Panc1 (cell line): ENCODE data around the gene MTCH1. TPM values are rescaled to one million over a fixed set of nuclear protein-coding genes. Genes with fewer than 3 reads are reported as not detected.

Source experiments
- ATAC-seq: fragments of 200-7000 bp; cut with Tn5 transposase; 2 replicates; pipeline ENCODE4 v1.9.1; 2020; ENCODE audit warnings: mild to moderate bottlenecking, moderate library complexity
- BruUV-seq: library from RNA; stranded (reverse); fragments of 400-500 nt; replicated peaks from 2 replicates; lab custom pipeline; 2021; lab: Mats Ljungman, UMichigan
- CTCF ChIA-PET: fragments of 300-600 bp; sonication (Branson Sonifier 250); formaldehyde crosslinking; loops from one replicate; lab custom pipeline; 2022; ENCODE audit warnings: antibody characterized with exemption; lab: Charles Lee
- POLR2A ChIA-PET: fragments of 300-600 bp; sonication (Branson Sonifier 250); formaldehyde crosslinking; loops from one replicate; lab custom pipeline; 2022; ENCODE audit warnings: antibody characterized with exemption; lab: Charles Lee
- DNase-seq: peaks from one replicate; pipeline ENCODE4 v3.0.0-alpha.2; 2010; ENCODE audit warnings: low read depth, low spot score
- H3K27ac ChIP-seq: 2 replicates; pipeline ENCODE4 v1.5.1; 2011; ENCODE audit warnings: mild to moderate bottlenecking, low read length, inconsistent platforms
- H3K27me3 ChIP-seq: fragments of 200-500 bp; sonication (Bioruptor generic); 2 replicates; pipeline ENCODE4 v1.6.0; 2014; ENCODE audit warnings: low read length, inconsistent platforms; ENCODE audit not compliant: control insufficient read depth, insufficient read depth
- H3K36me3 ChIP-seq: fragments of 200-500 bp; sonication (Bioruptor generic); 2 replicates; pipeline ENCODE4 v1.5.1; 2014; ENCODE audit warnings: inconsistent platforms, mild to moderate bottlenecking, low read length, moderate library complexity; ENCODE audit not compliant: control insufficient read depth, insufficient read depth
- H3K4me1 ChIP-seq: 2 replicates; pipeline ENCODE4 v1.5.1; 2011; ENCODE audit warnings: inconsistent platforms, mild to moderate bottlenecking, low read length, moderate library complexity; ENCODE audit not compliant: control insufficient read depth, insufficient read depth
- H3K4me3 ChIP-seq, 2 experiments: 2 replicates each; pipeline ENCODE4 v1.5.1; 2011 to 2012; ENCODE audit warnings: low read depth in 2 of 2, low read length in 2 of 2, mild to moderate bottlenecking in 2 of 2, inconsistent platforms in 1 of 2, moderate library complexity in 1 of 2
- H3K9me3 ChIP-seq: fragments of 200-500 bp; sonication (Bioruptor generic); 2 replicates; pipeline ENCODE4 v1.5.1; 2014; ENCODE audit warnings: low read depth, mild to moderate bottlenecking, inconsistent platforms, low read length, moderate library complexity; ENCODE audit not compliant: control insufficient read depth, insufficient read depth
- POLR2AphosphoS5 ChIP-seq: IDR thresholded peaks from 2 replicates; pipeline ENCODE4 v1.6.1; 2012; ENCODE audit warnings: mild to moderate bottlenecking, low read depth, low read length, moderate library complexity
- SIN3A ChIP-seq: IDR thresholded peaks from 2 replicates; pipeline ENCODE4 v1.6.1; 2012; ENCODE audit warnings: low read depth, mild to moderate bottlenecking, low read length, moderate library complexity, borderline replicate concordance; ENCODE audit not compliant: insufficient read depth
- TCF7L2 ChIP-seq: IDR thresholded peaks from 2 replicates; pipeline ENCODE4 v1.6.1; 2011; ENCODE audit warnings: mild to moderate bottlenecking, low read depth, low read length, inconsistent platforms
- in situ Hi-C: cut with HindIII; loops from 2 replicates; pipeline ENCODE4 v1.10.0; 2016; ENCODE audit warnings: low sequenced_read_pairs, low pct_unique_long_range_greater_than_20kb
- intact Hi-C: fragments of 100-400 bp; cut with micrococcal nuclease; formaldehyde crosslinking; loops from one replicate; pipeline ENCODE4 v1.10.0; 2022; ENCODE audit not compliant: unreplicated experiment
- total RNA-seq: library from RNA; stranded (reverse); gene quantifications from one replicate; pipeline ENCODE4 v1.2.1, GENCODE V29; 2021; ENCODE audit not compliant: unreplicated experiment
- TF ChIP-seq, protein P1 (sequence below), 2 experiments: IDR thresholded peaks; 2 replicates each; pipeline ENCODE4 v1.6.1; 2011 to 2012; ENCODE audit warnings: low read depth in 2 of 2, control low read depth in 1 of 2, low read length in 1 of 2, mild to moderate bottlenecking in 1 of 2, moderate library complexity in 1 of 2; ENCODE audit not compliant: insufficient read depth in 1 of 2
- TF ChIP-seq, protein P2 (sequence below): fragments of 450-650 bp; IDR thresholded peaks from 2 replicates; pipeline ENCODE4 v1.5.1; 2017; ENCODE audit warnings: mild to moderate bottlenecking

MTCH1 gene
- total RNA-seq, 1 experiment from 2014 or later = 223 TPM

DNA sequence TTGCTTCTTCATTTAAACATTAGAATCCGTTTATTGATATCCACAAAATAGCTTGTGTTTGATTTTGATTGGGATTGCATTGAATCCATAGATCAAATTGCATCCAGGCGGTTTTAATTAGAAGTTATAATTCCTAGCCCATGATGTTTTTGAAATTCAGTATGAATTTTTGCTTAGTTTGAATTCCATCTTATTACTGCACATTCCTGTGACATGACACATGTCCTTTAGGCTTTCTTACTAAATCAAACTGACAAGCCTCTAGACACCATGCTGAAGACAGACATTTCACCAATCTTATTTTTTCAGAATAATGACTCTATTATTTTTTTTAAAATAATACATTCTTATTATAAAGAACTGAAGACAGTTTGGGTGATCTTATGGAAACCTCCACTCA, 52.9 kb downstream of the MTCH1 start:
- H3K36me3 ChIP-seq = no peaks in the 10 kb centered on the region
- H3K4me3 ChIP-seq = no peak overlapping the region
- intact Hi-C loops (no loop called here), in situ Hi-C loops (no loop called here)
- TF ChIP-seq SIN3A = no peak
- CTCF ChIA-PET = interaction anchor here (0.7 kb wide), 2 partner anchors 72 to 270 kb away, joined by 3 read pairs; no protein-coding TSS in a partner anchor
- H3K27ac ChIP-seq = no peak overlapping the region
- POLR2A ChIA-PET = no interaction called here
- no peaks in the 10 kb centered on the region for H3K9me3 ChIP-seq
- DNase-seq (no peak), ATAC-seq (no peak)
- no TSS peak for BruUV-seq
- H3K27me3 ChIP-seq = no peaks in the 10 kb centered on the region
- no peaks in the 10 kb centered on the region for H3K4me1 ChIP-seq

DNA sequence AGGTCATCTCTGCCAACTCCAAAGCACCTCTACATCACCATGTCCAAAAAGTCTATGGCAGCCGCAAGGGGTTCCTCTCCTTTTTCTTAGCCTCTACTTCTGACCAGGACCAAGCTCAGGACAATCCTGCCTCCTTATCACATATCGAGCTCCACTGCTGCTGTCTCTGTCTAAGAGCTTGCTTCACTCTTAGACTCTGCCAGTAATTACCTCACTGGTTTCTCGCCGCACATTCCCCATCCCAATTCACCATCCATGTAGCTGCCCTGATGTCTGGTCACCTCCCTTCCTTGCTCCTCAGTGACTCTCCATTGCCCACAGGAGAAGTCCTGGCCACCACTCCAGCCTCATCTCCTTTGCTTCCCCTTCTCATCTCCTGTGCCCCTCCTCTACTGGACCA, 55.5 kb downstream of the MTCH1 start:
- ATAC-seq = no peak
- ChIA-PET CTCF (no interaction called here), POLR2A (no interaction called here)
- no peak overlapping the region for H3K27ac ChIP-seq
- no peak for DNase-seq
- H3K9me3 ChIP-seq = no peaks in the 10 kb centered on the region
- intact Hi-C loops = no loop called here
- no peaks in the 10 kb centered on the region for H3K36me3 ChIP-seq
- TF ChIP-seq, protein P1, sequence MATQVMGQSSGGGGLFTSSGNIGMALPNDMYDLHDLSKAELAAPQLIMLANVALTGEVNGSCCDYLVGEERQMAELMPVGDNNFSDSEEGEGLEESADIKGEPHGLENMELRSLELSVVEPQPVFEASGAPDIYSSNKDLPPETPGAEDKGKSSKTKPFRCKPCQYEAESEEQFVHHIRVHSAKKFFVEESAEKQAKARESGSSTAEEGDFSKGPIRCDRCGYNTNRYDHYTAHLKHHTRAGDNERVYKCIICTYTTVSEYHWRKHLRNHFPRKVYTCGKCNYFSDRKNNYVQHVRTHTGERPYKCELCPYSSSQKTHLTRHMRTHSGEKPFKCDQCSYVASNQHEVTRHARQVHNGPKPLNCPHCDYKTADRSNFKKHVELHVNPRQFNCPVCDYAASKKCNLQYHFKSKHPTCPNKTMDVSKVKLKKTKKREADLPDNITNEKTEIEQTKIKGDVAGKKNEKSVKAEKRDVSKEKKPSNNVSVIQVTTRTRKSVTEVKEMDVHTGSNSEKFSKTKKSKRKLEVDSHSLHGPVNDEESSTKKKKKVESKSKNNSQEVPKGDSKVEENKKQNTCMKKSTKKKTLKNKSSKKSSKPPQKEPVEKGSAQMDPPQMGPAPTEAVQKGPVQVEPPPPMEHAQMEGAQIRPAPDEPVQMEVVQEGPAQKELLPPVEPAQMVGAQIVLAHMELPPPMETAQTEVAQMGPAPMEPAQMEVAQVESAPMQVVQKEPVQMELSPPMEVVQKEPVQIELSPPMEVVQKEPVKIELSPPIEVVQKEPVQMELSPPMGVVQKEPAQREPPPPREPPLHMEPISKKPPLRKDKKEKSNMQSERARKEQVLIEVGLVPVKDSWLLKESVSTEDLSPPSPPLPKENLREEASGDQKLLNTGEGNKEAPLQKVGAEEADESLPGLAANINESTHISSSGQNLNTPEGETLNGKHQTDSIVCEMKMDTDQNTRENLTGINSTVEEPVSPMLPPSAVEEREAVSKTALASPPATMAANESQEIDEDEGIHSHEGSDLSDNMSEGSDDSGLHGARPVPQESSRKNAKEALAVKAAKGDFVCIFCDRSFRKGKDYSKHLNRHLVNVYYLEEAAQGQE (IDR thresholded peaks at IDR 0.05; ENCODE audit: insufficient read depth in 1 of 2, low read depth in 2 of 2, low read length in 1 of 2) = no peak
- TF ChIP-seq, protein P2, sequence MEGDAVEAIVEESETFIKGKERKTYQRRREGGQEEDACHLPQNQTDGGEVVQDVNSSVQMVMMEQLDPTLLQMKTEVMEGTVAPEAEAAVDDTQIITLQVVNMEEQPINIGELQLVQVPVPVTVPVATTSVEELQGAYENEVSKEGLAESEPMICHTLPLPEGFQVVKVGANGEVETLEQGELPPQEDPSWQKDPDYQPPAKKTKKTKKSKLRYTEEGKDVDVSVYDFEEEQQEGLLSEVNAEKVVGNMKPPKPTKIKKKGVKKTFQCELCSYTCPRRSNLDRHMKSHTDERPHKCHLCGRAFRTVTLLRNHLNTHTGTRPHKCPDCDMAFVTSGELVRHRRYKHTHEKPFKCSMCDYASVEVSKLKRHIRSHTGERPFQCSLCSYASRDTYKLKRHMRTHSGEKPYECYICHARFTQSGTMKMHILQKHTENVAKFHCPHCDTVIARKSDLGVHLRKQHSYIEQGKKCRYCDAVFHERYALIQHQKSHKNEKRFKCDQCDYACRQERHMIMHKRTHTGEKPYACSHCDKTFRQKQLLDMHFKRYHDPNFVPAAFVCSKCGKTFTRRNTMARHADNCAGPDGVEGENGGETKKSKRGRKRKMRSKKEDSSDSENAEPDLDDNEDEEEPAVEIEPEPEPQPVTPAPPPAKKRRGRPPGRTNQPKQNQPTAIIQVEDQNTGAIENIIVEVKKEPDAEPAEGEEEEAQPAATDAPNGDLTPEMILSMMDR = no peak
- TF ChIP-seq SIN3A (no peak), TCF7L2 (no peak), POLR2AphosphoS5 (no peak)
- no TSS peak for BruUV-seq
- H3K4me1 ChIP-seq = no peaks in the 10 kb centered on the region
- H3K27me3 ChIP-seq = no peaks in the 10 kb centered on the region
- in situ Hi-C loops = no loop called here
- no peak overlapping the region for H3K4me3 ChIP-seq

DNA sequence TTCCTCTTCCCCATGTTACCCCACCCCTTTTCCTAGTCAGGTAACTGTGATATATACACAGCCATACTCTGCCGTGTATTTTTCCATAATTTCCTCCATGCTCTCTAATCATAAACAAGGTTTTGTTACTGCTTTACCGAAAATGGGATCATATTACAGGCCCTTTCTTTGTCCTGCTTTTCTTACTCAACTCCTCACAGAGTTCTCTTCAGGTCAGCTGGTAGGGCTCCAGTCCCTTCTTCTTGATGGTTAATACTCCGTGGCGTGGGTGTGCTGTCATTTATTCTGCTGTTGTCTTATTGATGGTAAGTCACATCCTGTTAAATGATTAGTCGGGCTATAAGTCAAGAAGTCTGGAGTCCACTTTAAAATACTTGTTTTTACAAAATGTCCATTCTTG, 56.4 kb downstream of the MTCH1 start:
- no peak overlapping the region for H3K4me3 ChIP-seq
- POLR2A ChIA-PET = no interaction called here
- DNase-seq (no peak), ATAC-seq (no peak; the same call in 1 of the 2 replicates)
- TF ChIP-seq TCF7L2 (no peak), SIN3A (no peak)
- TF ChIP-seq, protein P2 = no peak
- CTCF ChIA-PET = no interaction called here
- in situ Hi-C loops (no loop called here), intact Hi-C loops (no loop called here)
- H3K36me3 ChIP-seq = no peaks in the 10 kb centered on the region
- no peaks in the 10 kb centered on the region for H3K27me3 ChIP-seq
- H3K4me1 ChIP-seq = no peaks in the 10 kb centered on the region
- H3K9me3 ChIP-seq = no peaks in the 10 kb centered on the region
- BruUV-seq = no TSS peak
- no peak overlapping the region for H3K27ac ChIP-seq
